22Rv1 (cell line): Measurements from ENCODE around the gene UNC5C.

Experiments
- CTCF ChIP-seq: fragments of 450-650 bp; IDR thresholded peaks from 2 replicates; pipeline ENCODE4 v1.5.1; 2017; ENCODE audit warnings: mild to moderate bottlenecking
- ZFX ChIP-seq: fragments of 450-650 bp; IDR thresholded peaks from 2 replicates; pipeline ENCODE4 v1.6.1; 2017; ENCODE audit warnings: antibody characterized with exemption, borderline replicate concordance

GRCh38 chr4:95466791-95467190 lies 82.0 kb downstream of the UNC5C start:
- TF ChIP-seq CTCF (no peak), ZFX (no peak)
